Measurements from ENCODE around the gene VAMP7.
"Not testable (repeated sequence)": the region's sequence is repeated elsewhere in the genome, so short reads cannot be mapped to it uniquely, and the experiment has no call there.

GRCh38 chrX:155986995-155987394 is 105.8 kb downstream of the VAMP7 start:
- TF ChIP-seq EZH2phosphoT487 (conservative IDR thresholded peaks at IDR 0.05; ENCODE audit: low read length); CTCF (IDR thresholded peaks at IDR 0.05; ENCODE audit: insufficient read depth, low read length, poor library complexity, severe bottlenecking): not testable (repeated sequence)

All from SU-DHL-6 (cell line).